Gastroesophageal sphincter (tissue), 3 donors: Measurements from ENCODE around the gene NGEF.

Experiments
- CTCF ChIP-seq, 4 experiments: fragments of 200-600 bp in 2 of 4; fragments of 450-650 bp in 2 of 4; sonication (generic) in 1 of 4; IDR thresholded peaks; one replicate each; pipeline ENCODE4 v1.5.1; 2017 to 2019; ENCODE audit warnings: antibody characterized with exemption in 4 of 4, mild to moderate bottlenecking in 2 of 4, moderate library complexity in 2 of 4
- POLR2A ChIP-seq, 2 donors: fragments of 450-650 bp; IDR thresholded peaks; one replicate each; pipeline ENCODE4 v1.6.1; 2017; ENCODE audit warnings: antibody characterized with exemption in 2 of 2, mild to moderate bottlenecking in 2 of 2, moderate library complexity in 1 of 2

GRCh38 chr2:232920055-232920454, 93.0 kb downstream of the NGEF start:
- no peak for TF ChIP-seq CTCF (IDR thresholded peaks at IDR 0.05)
- TF ChIP-seq POLR2A (IDR thresholded peaks at IDR 0.05): no peak
